Ovary (tissue), 3 donors: Measurements from ENCODE around the gene UBL5.

Experiments
- CTCF ChIP-seq, 3 donors: fragments of 450-650 bp in 2 of 3; fragments of 200-600 bp in 1 of 3; IDR thresholded peaks; one replicate each; pipeline versions ENCODE4 v1.5.1 to v1.8.0; 2016 to 2022; ENCODE audit warnings: antibody characterized with exemption in 3 of 3, mild to moderate bottlenecking in 1 of 3
- EP300 ChIP-seq: sonication (generic); formaldehyde crosslinking; IDR thresholded peaks from one replicate; pipeline ENCODE4 v1.6.1; 2017; ENCODE audit warnings: antibody characterized with exemption
- POLR2A ChIP-seq: fragments of 450-650 bp; IDR thresholded peaks from one replicate; pipeline ENCODE4 v1.6.1; 2017; ENCODE audit warnings: antibody characterized with exemption, mild to moderate bottlenecking, moderate library complexity
- donor health status: DM: no; HTN: no; CAD: no.

DNA sequence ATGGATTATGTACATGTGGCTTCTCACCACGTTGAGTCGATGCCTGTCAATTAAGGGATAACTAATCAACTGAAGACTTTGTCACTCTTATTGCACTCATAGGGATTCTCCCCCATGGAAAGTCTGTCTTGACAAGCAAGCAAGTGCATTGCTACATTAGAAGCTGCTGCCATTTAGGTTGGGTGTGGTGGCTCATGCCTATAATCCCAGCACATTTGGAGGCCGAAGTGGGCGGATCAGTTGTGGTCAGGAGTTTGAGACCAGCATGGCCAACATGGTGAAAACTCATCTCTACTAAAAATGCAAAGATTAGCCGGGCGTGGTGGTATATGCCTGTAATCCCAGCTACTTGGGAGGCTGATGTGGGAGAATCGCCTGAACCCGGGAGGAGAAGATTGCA lies 40.9 kb upstream of the UBL5 start:
- TF ChIP-seq EP300 (no peak), CTCF (IDR thresholded peaks at IDR 0.05) (no peak), POLR2A (no peak)
